Measurements from ENCODE around the gene PHACTR3.

DNA sequence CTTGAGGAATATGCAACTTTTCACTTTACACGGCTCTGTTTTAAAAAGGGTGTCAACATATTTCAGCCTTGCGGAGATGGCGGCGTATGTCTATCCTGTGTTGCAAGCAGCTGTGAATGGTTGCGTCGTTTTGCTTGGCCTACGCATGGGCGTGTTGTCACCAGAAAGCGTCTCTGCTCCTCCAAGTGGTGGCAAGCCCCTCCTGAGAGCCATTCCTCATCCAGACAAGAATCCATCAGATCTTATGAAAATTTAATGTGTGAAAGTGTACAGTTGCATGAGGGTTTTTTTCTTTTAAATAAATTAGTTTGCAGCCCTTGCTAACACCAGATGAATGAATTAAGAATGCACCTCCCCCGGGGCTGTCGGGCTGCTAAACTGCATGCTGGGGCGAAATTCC, 114.4 kb downstream of the PHACTR3 start:
- TF ChIP-seq, protein P1, sequence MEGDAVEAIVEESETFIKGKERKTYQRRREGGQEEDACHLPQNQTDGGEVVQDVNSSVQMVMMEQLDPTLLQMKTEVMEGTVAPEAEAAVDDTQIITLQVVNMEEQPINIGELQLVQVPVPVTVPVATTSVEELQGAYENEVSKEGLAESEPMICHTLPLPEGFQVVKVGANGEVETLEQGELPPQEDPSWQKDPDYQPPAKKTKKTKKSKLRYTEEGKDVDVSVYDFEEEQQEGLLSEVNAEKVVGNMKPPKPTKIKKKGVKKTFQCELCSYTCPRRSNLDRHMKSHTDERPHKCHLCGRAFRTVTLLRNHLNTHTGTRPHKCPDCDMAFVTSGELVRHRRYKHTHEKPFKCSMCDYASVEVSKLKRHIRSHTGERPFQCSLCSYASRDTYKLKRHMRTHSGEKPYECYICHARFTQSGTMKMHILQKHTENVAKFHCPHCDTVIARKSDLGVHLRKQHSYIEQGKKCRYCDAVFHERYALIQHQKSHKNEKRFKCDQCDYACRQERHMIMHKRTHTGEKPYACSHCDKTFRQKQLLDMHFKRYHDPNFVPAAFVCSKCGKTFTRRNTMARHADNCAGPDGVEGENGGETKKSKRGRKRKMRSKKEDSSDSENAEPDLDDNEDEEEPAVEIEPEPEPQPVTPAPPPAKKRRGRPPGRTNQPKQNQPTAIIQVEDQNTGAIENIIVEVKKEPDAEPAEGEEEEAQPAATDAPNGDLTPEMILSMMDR (IDR thresholded peaks at IDR 0.05) = no peak
- no peak for TF ChIP-seq POLR2AphosphoS5 (IDR thresholded peaks at IDR 0.05; ENCODE audit: low read depth, low read length)
